Glomerular endothelial cell (primary cell): Measurements from ENCODE around the gene SMPD1. TPM values are rescaled to one million over a fixed set of nuclear protein-coding genes. Genes with fewer than 3 reads are reported as not detected.

Experiments
- DNase-seq: peaks from one replicate; pipeline ENCODE4 v3.0.0-alpha.2; 2011; ENCODE audit warnings: low read depth, low spot score; ENCODE audit errors: extremely low read depth
- total RNA-seq: library from RNA; depleted of rRNA; stranded (reverse); fragments of >200 nt; gene quantifications from 2 replicates; pipeline ENCODE4 v1.2.3, GENCODE V29; 2015

Gene SMPD1
- total RNA-seq, result 89.0 and 90.5 TPM in 2 replicates

GRCh38 chr11:6389905-6390717, at the start of gene SMPD1:
TSS of gene SMPD1 (plus strand) at chr11:6390474. CDS start at chr11:6390599, 125 bp downstream.
- DNase-seq, result no peak

- DNase-seq, result no peak
Measured at GRCh38 chr11:6345366-6345765, 44.9 kb upstream of the SMPD1 start.

- DNase-seq, result no peak
Measured at GRCh38 chr11:6350043-6350442, 40.2 kb upstream of the SMPD1 start.

- no peak for DNase-seq
Measured at GRCh38 chr11:6350486-6350885, 39.8 kb upstream of the SMPD1 start.

- DNase-seq, result no peak
Measured at GRCh38 chr11:6351782-6352382, 38.4 kb upstream of the SMPD1 start.

- DNase-seq, result no peak
Measured at GRCh38 chr11:6353367-6353987, 36.8 kb upstream of the SMPD1 start.

- DNase-seq, result no peak
Measured at GRCh38 chr11:6354651-6355485, 35.4 kb upstream of the SMPD1 start.

GRCh38 chr11:6356503-6357055, 33.7 kb upstream of the SMPD1 start:
- no peak for DNase-seq

- no peak for DNase-seq
Measured at GRCh38 chr11:6357222-6357621, 33.1 kb upstream of the SMPD1 start.

GRCh38 chr11:6360183-6360582, 30.1 kb upstream of the SMPD1 start:
- DNase-seq, result no peak

GRCh38 chr11:6362185-6362872, 27.9 kb upstream of the SMPD1 start:
- no peak for DNase-seq

GRCh38 chr11:6362873-6363678, 27.2 kb upstream of the SMPD1 start:
- DNase-seq, result no peak

GRCh38 chr11:6365659-6366058, 24.6 kb upstream of the SMPD1 start:
- DNase-seq, result no peak

- DNase-seq, result no peak
Measured at GRCh38 chr11:6371825-6372224, 18.4 kb upstream of the SMPD1 start.

- no peak for DNase-seq
Measured at GRCh38 chr11:6377902-6378639, 12.2 kb upstream of the SMPD1 start.

GRCh38 chr11:6378640-6378989, 11.7 kb upstream of the SMPD1 start:
- no peak for DNase-seq

- DNase-seq, result no peak
Measured at GRCh38 chr11:6385046-6385777, 5.1 kb upstream of the SMPD1 start.
